ENCODE measurements around the gene PRPF19. TPM values are rescaled to one million over a fixed set of nuclear protein-coding genes. Genes with fewer than 3 reads are reported as not detected.

Gene PRPF19
- total RNA-seq, 1 donor from 2014 or later = 143 TPM

DNA sequence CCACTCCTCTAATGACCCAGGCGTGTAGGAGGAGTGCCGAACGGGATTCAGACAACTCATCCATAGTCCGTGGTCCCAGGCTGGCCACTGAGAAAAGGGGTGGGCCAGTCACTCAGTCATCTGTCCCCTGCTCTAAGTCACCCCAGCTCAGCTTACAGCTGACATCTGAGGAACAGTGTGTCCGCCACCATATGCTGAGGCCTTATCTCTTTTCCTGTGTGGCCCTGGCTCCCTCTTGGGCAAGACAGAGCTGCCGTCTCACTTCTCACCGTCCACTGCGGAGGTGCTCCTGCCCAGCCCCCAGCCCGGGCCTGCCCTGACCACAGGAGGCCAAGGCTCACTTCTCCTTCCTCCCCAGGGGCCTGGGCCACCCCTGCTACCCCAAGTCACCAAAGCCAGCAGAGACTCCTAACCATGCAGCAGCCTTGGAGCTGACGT lies 57.7 kb downstream of the PRPF19 start:
- Mint-ChIP-seq H3K4me3 (no peak overlapping the region), H3K36me3 (ENCODE audit: low read depth) (peaks cover 67% of the 10 kb centered on the region), H3K27ac (no peak overlapping the region), H3K4me1 (peaks cover 19% of the 10 kb centered on the region), H3K27me3 (no peaks in the 10 kb centered on the region), H3K9me3 (no peaks in the 10 kb centered on the region)
- POLR2A ChIA-PET = no interaction called here
- TF ChIP-seq, protein P1, sequence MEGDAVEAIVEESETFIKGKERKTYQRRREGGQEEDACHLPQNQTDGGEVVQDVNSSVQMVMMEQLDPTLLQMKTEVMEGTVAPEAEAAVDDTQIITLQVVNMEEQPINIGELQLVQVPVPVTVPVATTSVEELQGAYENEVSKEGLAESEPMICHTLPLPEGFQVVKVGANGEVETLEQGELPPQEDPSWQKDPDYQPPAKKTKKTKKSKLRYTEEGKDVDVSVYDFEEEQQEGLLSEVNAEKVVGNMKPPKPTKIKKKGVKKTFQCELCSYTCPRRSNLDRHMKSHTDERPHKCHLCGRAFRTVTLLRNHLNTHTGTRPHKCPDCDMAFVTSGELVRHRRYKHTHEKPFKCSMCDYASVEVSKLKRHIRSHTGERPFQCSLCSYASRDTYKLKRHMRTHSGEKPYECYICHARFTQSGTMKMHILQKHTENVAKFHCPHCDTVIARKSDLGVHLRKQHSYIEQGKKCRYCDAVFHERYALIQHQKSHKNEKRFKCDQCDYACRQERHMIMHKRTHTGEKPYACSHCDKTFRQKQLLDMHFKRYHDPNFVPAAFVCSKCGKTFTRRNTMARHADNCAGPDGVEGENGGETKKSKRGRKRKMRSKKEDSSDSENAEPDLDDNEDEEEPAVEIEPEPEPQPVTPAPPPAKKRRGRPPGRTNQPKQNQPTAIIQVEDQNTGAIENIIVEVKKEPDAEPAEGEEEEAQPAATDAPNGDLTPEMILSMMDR (IDR thresholded peaks at IDR 0.05) = no peak
- DNase-seq (no peak), ATAC-seq (ENCODE audit: low read depth) (no peak)
- CTCF ChIA-PET = interaction anchor here (1.6 kb wide), 1 partner anchor 18 kb away, joined by 4 read pairs; no protein-coding TSS in a partner anchor
- intact Hi-C loops (cut with micrococcal nuclease) = no loop called here

DNA sequence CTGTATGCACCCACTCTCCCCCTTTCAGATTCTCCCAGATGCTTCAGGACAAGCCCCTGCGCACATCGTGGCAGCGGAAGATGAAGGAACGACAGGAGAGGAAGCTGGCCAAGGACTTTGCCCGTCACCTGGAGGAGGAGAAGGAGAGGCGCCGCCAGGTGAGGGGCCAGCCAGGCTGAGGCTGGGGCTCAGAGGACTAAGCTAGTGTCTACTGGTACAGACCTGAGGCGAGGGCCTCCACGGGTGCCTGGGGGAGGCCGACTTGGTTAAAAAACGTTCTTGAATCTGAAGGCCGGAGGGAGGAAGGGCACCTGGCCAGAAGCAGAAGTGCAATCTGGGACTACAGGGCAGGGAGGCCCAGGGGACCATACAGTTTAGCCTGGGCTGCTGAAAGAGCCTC lies 58.5 kb downstream of the PRPF19 start:
- ATAC-seq (ENCODE audit: low read depth) = no peak
- TF ChIP-seq, protein P1 (IDR thresholded peaks at IDR 0.05) = no peak
- H3K9me3 Mint-ChIP-seq = no peaks in the 10 kb centered on the region
- H3K27ac Mint-ChIP-seq = no peak overlapping the region
- H3K4me3 Mint-ChIP-seq = no peak overlapping the region
- peaks cover 27% of the 10 kb centered on the region for H3K4me1 Mint-ChIP-seq
- peaks cover 60% of the 10 kb centered on the region for H3K36me3 Mint-ChIP-seq (ENCODE audit: low read depth)
- CTCF ChIA-PET = no interaction called here
- intact Hi-C loops (cut with micrococcal nuclease) = no loop called here
- POLR2A ChIA-PET = no interaction called here
- no peaks in the 10 kb centered on the region for H3K27me3 Mint-ChIP-seq
- no peak for DNase-seq

DNA sequence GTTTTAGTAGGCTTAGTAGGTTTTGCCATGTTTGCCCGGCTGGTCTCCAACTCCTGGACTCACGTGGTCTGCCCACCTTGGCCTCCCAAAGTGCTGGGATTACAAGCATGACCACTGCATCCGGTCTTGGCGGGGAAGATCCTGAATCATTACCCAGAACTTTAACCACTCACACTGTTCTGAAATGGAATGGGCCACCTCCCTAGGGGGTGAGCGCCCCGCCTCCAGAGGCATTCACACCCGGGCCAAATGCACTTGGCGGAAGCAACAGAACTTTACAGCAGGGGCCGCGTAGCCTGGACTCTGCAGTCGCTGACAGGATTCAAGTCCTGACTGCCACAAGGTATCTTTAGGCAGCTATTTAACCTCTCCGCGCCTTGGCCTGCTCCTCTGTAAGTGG lies 59.1 kb downstream of the PRPF19 start:
- POLR2A ChIA-PET = no interaction called here
- CTCF ChIA-PET = no interaction called here
- intact Hi-C loops (cut with micrococcal nuclease) = no loop called here
- Mint-ChIP-seq H3K36me3 (ENCODE audit: low read depth) (peaks cover 59% of the 10 kb centered on the region), H3K9me3 (no peaks in the 10 kb centered on the region), H3K27ac (no peak overlapping the region), H3K27me3 (no peaks in the 10 kb centered on the region), H3K4me1 (peaks cover 32% of the 10 kb centered on the region), H3K4me3 (no peak overlapping the region)
- TF ChIP-seq, protein P1 (IDR thresholded peaks at IDR 0.05) = no peak
- ATAC-seq (ENCODE audit: low read depth) (no peak), DNase-seq (no peak)

DNA sequence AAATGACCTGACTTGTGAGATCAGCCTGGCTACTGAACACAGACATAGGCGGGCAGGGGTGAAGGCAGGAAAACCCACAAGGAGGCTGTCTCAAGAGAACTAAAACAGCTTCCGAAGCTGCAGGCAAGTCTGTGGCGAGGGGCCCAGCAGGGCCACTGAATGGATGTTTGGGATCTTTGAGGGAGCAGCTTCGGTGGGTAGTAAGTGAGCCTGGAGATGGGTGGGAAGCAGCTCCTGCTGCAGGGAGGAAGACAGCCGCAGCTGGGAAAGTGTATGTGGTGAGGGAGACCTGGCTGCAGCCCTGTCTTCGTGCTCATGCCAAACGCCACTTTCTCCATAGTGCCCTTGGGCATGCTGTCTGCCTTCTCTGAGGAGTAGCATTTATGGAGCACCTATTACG lies 61.0 kb downstream of the PRPF19 start:
- TF ChIP-seq, protein P1 (IDR thresholded peaks at IDR 0.05) = no peak
- ATAC-seq (ENCODE audit: low read depth) (no peak), DNase-seq (no peak)
- Mint-ChIP-seq H3K4me1 (peaks cover 41% of the 10 kb centered on the region), H3K9me3 (no peaks in the 10 kb centered on the region), H3K27ac (no peak overlapping the region), H3K4me3 (no peak overlapping the region), H3K27me3 (no peaks in the 10 kb centered on the region), H3K36me3 (ENCODE audit: low read depth) (peaks cover 42% of the 10 kb centered on the region)
- CTCF ChIA-PET = interaction anchor here (0.9 to 1.2 kb wide), 2 partner anchors 13 to 15 kb away, joined by 3 read pairs; no protein-coding TSS in a partner anchor
- POLR2A ChIA-PET = no interaction called here
- intact Hi-C loops (cut with micrococcal nuclease) = no loop called here

DNA sequence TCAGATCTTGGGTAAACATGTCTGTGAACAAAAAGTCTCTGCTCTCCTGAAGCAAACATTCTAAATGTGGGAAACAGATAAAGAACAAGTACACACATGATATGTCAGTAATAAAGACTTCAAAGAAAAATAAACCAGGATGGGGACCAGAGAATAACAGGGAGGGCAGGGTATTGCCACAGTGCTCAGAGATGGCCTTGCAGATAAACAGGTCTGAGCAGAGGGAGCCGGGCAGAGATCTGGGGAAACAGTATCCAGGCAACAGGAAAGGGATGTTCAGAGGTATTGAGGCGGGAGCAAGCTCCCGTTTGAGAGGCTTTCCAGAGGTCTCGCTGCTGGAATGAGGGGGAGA lies 61.5 kb downstream of the PRPF19 start:
- Mint-ChIP-seq H3K27me3 (no peaks in the 10 kb centered on the region), H3K4me1 (peaks cover 41% of the 10 kb centered on the region), H3K9me3 (no peaks in the 10 kb centered on the region), H3K36me3 (ENCODE audit: low read depth) (peaks cover 38% of the 10 kb centered on the region), H3K27ac (no peak overlapping the region), H3K4me3 (peak overlapping the region; percentile 83)
- TF ChIP-seq, protein P1 (IDR thresholded peaks at IDR 0.05) = no peak
- ATAC-seq (ENCODE audit: low read depth) (no peak), DNase-seq (no peak)
- intact Hi-C loops (cut with micrococcal nuclease) = loop anchor here (5.0 kb wide), 1 partner anchor 107 kb away; the partner anchor contains the start of gene SLC15A3
- ChIA-PET POLR2A (no interaction called here), CTCF (interaction anchor here (1.2 kb wide), 1 partner anchor 14 kb away, joined by 3 read pairs; no protein-coding TSS in a partner anchor)
